NT2/D1 (cell line): ENCODE results near the gene C19orf53.

Experiments
- SUZ12 ChIP-seq: IDR thresholded peaks from 2 replicates; pipeline ENCODE4 v1.6.1; 2011; ENCODE audit not compliant: insufficient read length, insufficient read depth; ENCODE audit errors: extremely low read depth
- YY1 ChIP-seq: IDR thresholded peaks from 2 replicates; pipeline ENCODE4 v1.6.1; 2011; ENCODE audit not compliant: insufficient read length, insufficient read depth

GRCh38 chr19:13742756-13743155 is 31.5 kb upstream of the C19orf53 start:
- TF ChIP-seq YY1 = no peak
- TF ChIP-seq SUZ12 = no peak
